SK-N-MC (cell line): Measurements from ENCODE around the gene AGPAT2.

Experiments
- EZH2 ChIP-seq: fragments of 200-600 bp; sonication (generic); IDR thresholded peaks from one replicate; pipeline ENCODE4 v1.6.1; 2017; ENCODE audit warnings: antibody characterized with exemption
- POLR2AphosphoS5 ChIP-seq: IDR thresholded peaks from 2 replicates; pipeline ENCODE4 v1.6.1; 2012; ENCODE audit warnings: mild to moderate bottlenecking, low read depth, low read length, borderline replicate concordance

DNA sequence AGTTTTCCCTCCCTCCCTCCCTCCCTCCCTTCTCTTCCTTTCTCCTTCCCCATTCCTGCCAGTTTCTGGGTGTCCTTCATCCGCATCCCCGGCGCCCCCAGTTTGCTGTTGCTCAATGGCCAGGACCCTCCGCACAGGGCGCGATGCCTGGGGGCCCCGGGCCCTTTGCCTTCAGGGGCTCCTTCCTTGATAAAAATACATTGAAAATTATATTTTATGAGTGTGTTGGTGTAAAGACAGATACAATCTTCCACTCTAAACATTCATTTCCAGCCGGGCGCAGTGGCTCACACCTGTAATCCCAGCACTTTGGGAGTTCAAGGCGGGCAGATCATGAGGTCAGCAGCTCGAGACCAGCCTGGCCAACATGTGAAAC is 7.6 kb upstream of the AGPAT2 start:
- TF ChIP-seq POLR2AphosphoS5 = no peak
- no peak for TF ChIP-seq EZH2
